OCI-LY3 (cell line): ENCODE measurements around the gene NOTCH3.

ENCODE experiments used
- H2AFZ ChIP-seq: fragments of 200-600, 300-600 bp; shearing (Covaris generic); 2 replicates; pipeline ENCODE4 v1.6.0; 2014; ENCODE audit warnings: antibody characterized with exemption, low read depth, low read length
- H3K27ac ChIP-seq: fragments of 200-600, 300-600 bp; sonication (generic); 2 replicates; pipeline ENCODE4 v1.5.1; 2014; ENCODE audit warnings: mild to moderate bottlenecking, low read length, moderate library complexity, mixed read lengths
- H3K27me3 ChIP-seq: fragments of 200-600, 300-600 bp; sonication (generic); 2 replicates; pipeline ENCODE4 v1.6.1; 2014; ENCODE audit warnings: low read depth, low read length, mixed read lengths
- H3K36me3 ChIP-seq: fragments of 200-600, 300-600 bp; sonication (generic); replicated peaks from 2 replicates; pipeline ENCODE3; 2014; ENCODE audit warnings: low read depth, low read length, mixed read lengths
- H3K4me1 ChIP-seq: fragments of 300-600, 200-600 bp; sonication (generic); 2 replicates; pipeline ENCODE4 v1.6.1; 2014; ENCODE audit warnings: low read length, mixed read lengths
- H3K4me2 ChIP-seq: fragments of 200-600, 300-600 bp; sonication (generic); 2 replicates; pipeline ENCODE4 v1.6.1; 2014; ENCODE audit warnings: low read length, mixed read lengths
- H3K4me3 ChIP-seq: fragments of 300-600, 200-600 bp; sonication (generic); 2 replicates; pipeline ENCODE4 v1.5.1; 2014; ENCODE audit warnings: antibody characterized with exemption, mild to moderate bottlenecking, low read length, moderate library complexity
- H3K79me2 ChIP-seq: fragments of 300-600, 200-600 bp; shearing (Covaris generic); 2 replicates; pipeline ENCODE4 v1.6.1; 2014; ENCODE audit warnings: mild to moderate bottlenecking, low read length, mixed read lengths
- H3K9ac ChIP-seq: fragments of 300-600, 200-600 bp; shearing (Covaris generic); 2 replicates; pipeline ENCODE4 v1.6.0; 2014; ENCODE audit warnings: mild to moderate bottlenecking, low read length, moderate library complexity
- H3K9me3 ChIP-seq: fragments of 200-600, 300-600 bp; shearing (Covaris generic); 2 replicates; pipeline ENCODE4 v1.6.1; 2014; ENCODE audit warnings: low read length, mixed read lengths; ENCODE audit not compliant: insufficient read depth
- H4K20me1 ChIP-seq: fragments of 200-600, 300-600 bp; sonication (generic); 2 replicates; pipeline ENCODE4 v1.6.1; 2016; ENCODE audit warnings: low read length, mixed read lengths; ENCODE audit not compliant: insufficient read depth
- CTCF ChIP-seq: fragments of 200-600, 300-600 bp; sonication (generic); IDR thresholded peaks from 2 replicates; pipeline ENCODE4 v1.5.1; 2014; ENCODE audit warnings: antibody characterized with exemption, low read length, low read depth
- EZH2phosphoT487 ChIP-seq: fragments of 200-600 bp; shearing (Covaris generic); IDR thresholded peaks from 2 replicates; pipeline ENCODE4 v1.6.1; 2018; ENCODE audit warnings: antibody characterized with exemption, mixed run types, low read depth

Gene NOTCH3

GRCh38 chr19:15161028-15161984 is 39.5 kb downstream of the NOTCH3 start:
- Histone ChIP-seq H3K4me3 (peak overlapping the region; percentile 59), H3K27ac (no peak overlapping the region), H3K36me3 (peaks cover 9% of the 10 kb centered on the region), H3K9ac (0 out of 2 replicates have a peak overlapping the region, but pooled peaks have one; percentile 22), H3K79me2 (no peaks in the 10 kb centered on the region), H3K27me3 (no peaks in the 10 kb centered on the region), H2AFZ (peak overlapping the region; percentile 83), H4K20me1 (no peaks in the 10 kb centered on the region), H3K4me1 (peaks cover 8% of the 10 kb centered on the region), H3K9me3 (peaks cover 6% of the 10 kb centered on the region; the same call in 1 of the 2 replicates), H3K4me2 (peak overlapping the region; percentile 32)
- TF ChIP-seq EZH2phosphoT487: no peak
- peak; percentile 81 for TF ChIP-seq CTCF

DNA sequence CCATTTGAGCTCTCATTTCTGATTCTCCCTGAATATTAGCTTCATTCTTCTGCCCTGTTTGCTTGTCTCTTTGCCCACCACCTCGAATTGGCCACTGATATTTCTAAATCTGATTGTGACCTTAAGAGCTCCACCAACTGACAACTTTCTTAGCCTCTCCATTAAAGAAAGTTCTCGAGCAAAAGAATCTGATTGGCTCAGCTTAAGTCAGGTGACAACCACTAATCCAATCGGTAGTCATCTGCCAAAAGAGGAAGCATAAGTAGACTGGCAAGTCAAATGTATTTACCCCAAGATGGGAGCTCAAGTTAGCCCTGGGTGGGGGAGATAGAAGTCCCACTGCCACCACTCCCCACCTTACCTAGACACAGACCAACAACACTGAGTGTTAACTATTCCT is 41.5 kb downstream of the NOTCH3 start:
- Histone ChIP-seq H3K4me1 (peaks cover 8% of the 10 kb centered on the region), H2AFZ (peak overlapping the region; percentile 20), H3K9me3 (no peaks in the 10 kb centered on the region), H3K36me3 (no peaks in the 10 kb centered on the region), H3K9ac (no peak overlapping the region), H3K4me3 (no peak overlapping the region), H3K4me2 (0 out of 2 replicates have a peak overlapping the region, but pooled peaks have one; percentile 2), H3K27ac (no peak overlapping the region), H4K20me1 (no peaks in the 10 kb centered on the region), H3K79me2 (no peaks in the 10 kb centered on the region), H3K27me3 (no peaks in the 10 kb centered on the region)
- TF ChIP-seq EZH2phosphoT487 (no peak), CTCF (no peak)

- Histone ChIP-seq H2AFZ (no peak overlapping the region), H3K79me2 (no peaks in the 10 kb centered on the region), H3K27me3 (peaks cover 21% of the 10 kb centered on the region), H3K4me2 (no peak overlapping the region), H3K36me3 (no peaks in the 10 kb centered on the region), H3K9me3 (no peaks in the 10 kb centered on the region), H3K4me3 (no peak overlapping the region), H3K27ac (no peak overlapping the region), H3K4me1 (peaks cover 8% of the 10 kb centered on the region), H4K20me1 (no peaks in the 10 kb centered on the region), H3K9ac (no peak overlapping the region)
- TF ChIP-seq EZH2phosphoT487: no peak
- no peak for TF ChIP-seq CTCF
Observed at GRCh38 chr19:15156391-15156790, 44.4 kb downstream of the NOTCH3 start.

DNA sequence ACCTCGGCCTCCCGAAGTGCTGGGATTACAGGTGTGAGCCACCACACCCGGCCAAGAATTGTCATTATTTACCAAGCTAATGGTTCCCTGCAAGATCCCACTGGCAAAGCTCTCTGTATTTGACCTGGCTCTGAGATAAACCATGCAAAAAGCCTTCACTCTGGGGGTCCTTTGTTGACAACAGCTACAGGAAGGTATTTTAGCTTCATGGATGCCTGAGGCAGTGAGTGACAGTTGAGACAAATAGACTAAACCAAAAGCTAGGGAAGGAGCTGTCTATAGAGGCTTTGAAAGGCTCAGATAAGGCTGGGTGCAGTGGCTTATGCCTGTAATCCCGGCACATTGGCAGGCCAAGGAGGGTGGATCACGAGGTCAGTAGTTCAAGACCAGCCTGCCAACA is 45.5 kb downstream of the NOTCH3 start:
- TF ChIP-seq CTCF (no peak), EZH2phosphoT487 (no peak)
- H3K27ac ChIP-seq: no peak overlapping the region
- H2AFZ ChIP-seq: no peak overlapping the region
- H3K79me2 ChIP-seq: no peaks in the 10 kb centered on the region
- no peak overlapping the region for H3K4me3 ChIP-seq
- peaks cover 21% of the 10 kb centered on the region for H3K27me3 ChIP-seq
- H3K36me3 ChIP-seq: no peaks in the 10 kb centered on the region
- no peaks in the 10 kb centered on the region for H3K9me3 ChIP-seq
- no peak overlapping the region for H3K9ac ChIP-seq
- no peaks in the 10 kb centered on the region for H4K20me1 ChIP-seq
- no peak overlapping the region for H3K4me2 ChIP-seq
- peaks cover 8% of the 10 kb centered on the region for H3K4me1 ChIP-seq
